Left lung (tissue), 10 donors: ENCODE data around the gene ZNF761. TPM values are rescaled to one million over a fixed set of nuclear protein-coding genes. Genes with fewer than 3 reads are reported as not detected.
"Not testable (repeated sequence)": the region's sequence is repeated elsewhere in the genome, so short reads cannot be mapped to it uniquely, and the experiment has no call there.

Experiments
- ATAC-seq: fragments of 200-7000 bp; cut with Tn5 transposase; one replicate; pipeline ENCODE4 v1.9.1; 2020; ENCODE audit warnings: moderate library complexity
- DNase-seq, 4 donors: peaks; one replicate each; pipeline ENCODE4 v3.0.0-alpha.2; 2013 to 2020
- H3K27ac ChIP-seq, 2 donors: fragments of 200-600 bp; sonication (generic) in 1 of 2; one replicate each; pipeline versions ENCODE4 v1.5.0 to v1.8.0; 2020 to 2021
- H3K27me3 ChIP-seq, 2 donors: fragments of 200-600 bp; sonication (generic) in 1 of 2; one replicate each; pipeline versions ENCODE4 v1.5.0 to v1.8.0; 2020 to 2021
- H3K36me3 ChIP-seq, 2 donors: fragments of 200-600 bp; sonication (generic) in 1 of 2; one replicate each; pipeline versions ENCODE4 v1.5.0 to v1.8.0; 2020 to 2021
- H3K4me1 ChIP-seq, 2 donors: fragments of 200-600 bp; one replicate each; pipeline ENCODE4 v1.8.0; 2021
- H3K4me3 ChIP-seq, 2 donors: fragments of 200-600 bp; sonication (generic) in 1 of 2; one replicate each; pipeline versions ENCODE4 v1.5.0 to v1.8.0; 2020 to 2021; ENCODE audit warnings: mild to moderate bottlenecking in 1 of 2
- H3K9me3 ChIP-seq, 2 donors: fragments of 200-600 bp; sonication (generic) in 1 of 2; one replicate each; pipeline versions ENCODE4 v1.5.0 to v1.8.0; 2020 to 2021
- CTCF ChIP-seq, 2 donors: fragments of 200-600 bp; sonication (generic) in 1 of 2; IDR thresholded peaks; one replicate each; pipeline versions ENCODE4 v1.5.0 to v1.8.0; 2021; ENCODE audit warnings: antibody characterized with exemption in 2 of 2
- intact Hi-C, 2 donors: fragments of 100-400 bp; cut with DNase I; formaldehyde crosslinking; loops; one replicate each; pipeline versions ENCODE4 v1.11.2 to v1.14.2; 2022
- polyA plus RNA-seq, 6 donors: library from polyadenylated mRNA; unstranded; fragments of 120-200 nt; gene quantifications; one replicate each; pipeline ENCODE4 v1.2.1, GENCODE V29; 2013; ENCODE audit not compliant: insufficient read length in 6 of 6
- total RNA-seq, 2 donors: library from RNA; stranded (reverse); fragmentation: NEBNext Ultra II Directional; extraction: Animal tissue kit (Norgen Biotek cat#: 25700); gene quantifications; one replicate each; pipeline ENCODE4 v1.2.1, GENCODE V29; 2021
- donor health status: DM: no; HTN: yes; CAD: no.
- donor health status: DM: no; HTN: no; CAD: no.

Gene ZNF761
- total and polyA plus RNA-seq, 8 donors, result 9.1 to 24.2 (median 21.4) TPM

GRCh38 chr19:53503671-53504364, 72.0 kb downstream of the ZNF761 start:
- H3K9me3 ChIP-seq, intact Hi-C loops, H3K36me3 ChIP-seq, H3K4me1 ChIP-seq, DNase-seq, H3K4me3 ChIP-seq, H3K27ac ChIP-seq: not testable (repeated sequence)
- ATAC-seq, result peak; percentile 67
- peaks cover 0 to 21% of the 10 kb centered on the region in 2 donors for H3K27me3 ChIP-seq

- ATAC-seq, result peak; percentile 87
- Histone ChIP-seq H3K27me3 (peaks cover 0 to 21% of the 10 kb centered on the region in 2 donors), H3K4me3 (peak overlapping the region in 1 of 2 donors; percentile 7), H3K27ac (peak overlapping the region in 1 of 2 donors; percentile 25)
- H3K36me3 ChIP-seq, H3K4me1 ChIP-seq, intact Hi-C loops, H3K9me3 ChIP-seq: not testable (repeated sequence)
- DNase-seq, result peak in 1 of 4 donors; percentile 42
Observed at GRCh38 chr19:53504365-53504703, 72.5 kb downstream of the ZNF761 start.

GRCh38 chr19:53504885-53505284, 73.1 kb downstream of the ZNF761 start:
- DNase-seq (peak in 1 of 4 donors; percentile 40), ATAC-seq (peak; percentile 17)
- intact Hi-C loops, result no loop called here
- Histone ChIP-seq H3K27me3 (peaks cover 0 to 21% of the 10 kb centered on the region in 2 donors), H3K4me3 (peak overlapping the region in 1 of 2 donors; percentile 7), H3K36me3 (no peaks in the 10 kb centered on the region), H3K9me3 (no peaks in the 10 kb centered on the region), H3K27ac (peak overlapping the region in 1 of 2 donors; percentile 25), H3K4me1 (no peaks in the 10 kb centered on the region)
- no peak for TF ChIP-seq CTCF (IDR thresholded peaks at IDR 0.05)

GRCh38 chr19:53506728-53507127, 74.9 kb downstream of the ZNF761 start:
- ATAC-seq (no peak), DNase-seq (no peak)
- Histone ChIP-seq H3K27me3 (peaks cover 0 to 21% of the 10 kb centered on the region in 2 donors), H3K36me3 (no peaks in the 10 kb centered on the region), H3K4me1 (no peaks in the 10 kb centered on the region), H3K9me3 (no peaks in the 10 kb centered on the region), H3K27ac (no peak overlapping the region), H3K4me3 (no peak overlapping the region)
- intact Hi-C loops, result no loop called here
- no peak for TF ChIP-seq CTCF (IDR thresholded peaks at IDR 0.05)

Other genes starting within 250 kb of the ZNF761 start
- 1 to 10 TPM; 3.6 to 3.7 TPM for gene ZNF665, start 238.6 kb upstream of the ZNF761 start, total RNA-seq
- gene ZNF665, start 238.6 kb upstream of the ZNF761 start, polyA plus RNA-seq, result 10 to 100 TPM in 4 of 6 donors, 1 to 10 TPM in 2; 8.4 to 15.4 (median 11.7) TPM
- gene ZNF677, start 177.1 kb upstream of the ZNF761 start, total RNA-seq, result 10 to 100 TPM; 13.8 to 16.9 TPM
- gene ZNF677, start 177.1 kb upstream of the ZNF761 start, polyA plus RNA-seq, result 10 to 100 TPM; 49.7 to 58.3 (median 55.8) TPM
- not detected for gene VN1R2, start 173.7 kb upstream of the ZNF761 start, total RNA-seq
- gene VN1R2, start 173.7 kb upstream of the ZNF761 start, polyA plus RNA-seq, result not detected
- gene VN1R4, start 164.3 kb upstream of the ZNF761 start, total RNA-seq, result not detected
- gene VN1R4, start 164.3 kb upstream of the ZNF761 start, polyA plus RNA-seq, result not detected
- 1 to 10 TPM; 7.0 to 7.4 TPM for gene ZNF845, start 98.2 kb upstream of the ZNF761 start, total RNA-seq
- 10 to 100 TPM in 2 of 6 donors, 1 to 10 TPM in 4; 7.5 to 10.3 (median 9.5) TPM for gene ZNF845, start 98.2 kb upstream of the ZNF761 start, polyA plus RNA-seq
- 10 to 100 TPM; 11.7 to 12.3 TPM for gene ZNF525, start 66.3 kb upstream of the ZNF761 start, total RNA-seq
- gene ZNF525, start 66.3 kb upstream of the ZNF761 start, polyA plus RNA-seq, result 10 to 100 TPM; 11.4 to 16.0 (median 14.7) TPM
- 10 to 100 TPM; 10.3 to 10.4 TPM for gene ZNF765, start 36.8 kb upstream of the ZNF761 start, total RNA-seq
- 10 to 100 TPM; 12.5 to 16.6 (median 13.7) TPM for gene ZNF765, start 36.8 kb upstream of the ZNF761 start, polyA plus RNA-seq
- 1 to 10 TPM; 5.2 to 5.5 TPM for gene ZNF813, start 35.7 kb downstream of the ZNF761 start, total RNA-seq
- gene ZNF813, start 35.7 kb downstream of the ZNF761 start, polyA plus RNA-seq, result 1 to 10 TPM; 5.3 to 6.5 (median 6.0) TPM
- gene ZNF331, start 106.2 kb downstream of the ZNF761 start, total RNA-seq, result 10 to 100 TPM; 20.1 to 23.9 TPM
- gene ZNF331, start 106.2 kb downstream of the ZNF761 start, polyA plus RNA-seq, result 10 to 100 TPM; 19.6 to 25.0 (median 20.7) TPM
- gene DPRX, start 200.0 kb downstream of the ZNF761 start, total RNA-seq, result not detected
- not detected for gene DPRX, start 200.0 kb downstream of the ZNF761 start, polyA plus RNA-seq